WTC11 (cell line): ENCODE data around the gene GPR39. TPM values are rescaled to one million over a fixed set of nuclear protein-coding genes. Genes with fewer than 3 reads are reported as not detected.

Experiments used
- ATAC-seq: fragments of 200-7000 bp; cut with Tn5 transposase; 2 replicates; pipeline ENCODE4 v1.10.0; 2021; ENCODE audit warnings: mild to moderate bottlenecking, moderate library complexity
- CTCF ChIA-PET: fragments of 300-600 bp; sonication (Branson Sonifier 250); formaldehyde crosslinking; loops from one replicate; lab custom pipeline; 2021; ENCODE audit warnings: antibody characterized with exemption; lab: Charles Lee
- POLR2A ChIA-PET: fragments of 350-600 bp; sonication (Branson Sonifier 250); formaldehyde crosslinking; loops from one replicate; lab custom pipeline; 2021; ENCODE audit warnings: antibody characterized with exemption; lab: Charles Lee
- DNase-seq: peaks from one replicate; pipeline ENCODE4 v3.0.0; 2021; ENCODE audit warnings: low spot score
- H3K27ac Mint-ChIP-seq: 2 replicates; pipeline ENCODE4 v1.8.0; 2021; ENCODE audit warnings: mixed read lengths
- H3K27me3 Mint-ChIP-seq: 2 replicates; pipeline ENCODE4 v1.8.0; 2021; ENCODE audit warnings: low read depth, mild to moderate bottlenecking, moderate library complexity, mixed read lengths
- H3K36me3 Mint-ChIP-seq: 2 replicates; pipeline ENCODE4 v1.8.0; 2021; ENCODE audit warnings: mixed read lengths
- H3K4me1 Mint-ChIP-seq: 2 replicates; pipeline ENCODE4 v1.8.0; 2022; ENCODE audit warnings: mixed read lengths
- H3K4me3 Mint-ChIP-seq: 2 replicates; pipeline ENCODE4 v1.8.0; 2021; ENCODE audit warnings: mild to moderate bottlenecking, moderate library complexity, mixed read lengths
- H3K9me3 Mint-ChIP-seq: 2 replicates; pipeline ENCODE4 v1.8.0; 2021; ENCODE audit warnings: mixed read lengths
- ELF4 ChIP-seq: sonication (generic); formaldehyde crosslinking; IDR thresholded peaks from 2 replicates; pipeline ENCODE4 v1.8.1; 2022; ENCODE audit warnings: low read depth, mild to moderate bottlenecking, moderate library complexity, missing genetic modification reagents
- NFE2L1 ChIP-seq: sonication (generic); formaldehyde crosslinking; IDR thresholded peaks from 2 replicates; pipeline ENCODE4 v1.8.1; 2023; ENCODE audit warnings: missing genetic modification reagents
- RORB ChIP-seq: fragments of 250-450 bp; sonication (Bioruptor Pico); IDR thresholded peaks from 2 replicates; pipeline ENCODE4 v1.9.0; 2021; ENCODE audit warnings: mild to moderate bottlenecking
- SMAD3 ChIP-seq: sonication (generic); formaldehyde crosslinking; IDR thresholded peaks from 2 replicates; pipeline ENCODE4 v1.8.0; 2022; ENCODE audit warnings: missing genetic modification reagents, mild to moderate bottlenecking, borderline replicate concordance
- TCF7 ChIP-seq: sonication (generic); formaldehyde crosslinking; IDR thresholded peaks from 2 replicates; pipeline ENCODE4 v1.8.0; 2022; ENCODE audit warnings: mild to moderate bottlenecking, low read depth, missing genetic modification reagents, moderate library complexity
- TEAD1 ChIP-seq: sonication (generic); formaldehyde crosslinking; IDR thresholded peaks from 2 replicates; pipeline ENCODE4 v1.8.0; 2022; ENCODE audit warnings: mild to moderate bottlenecking, missing genetic modification reagents
- TEAD4 ChIP-seq: sonication (generic); formaldehyde crosslinking; IDR thresholded peaks from 2 replicates; pipeline ENCODE4 v1.8.0; 2022; ENCODE audit warnings: mild to moderate bottlenecking, missing genetic modification reagents
- ZBTB21 ChIP-seq: sonication (generic); formaldehyde crosslinking; IDR thresholded peaks from 2 replicates; pipeline ENCODE4 v1.8.1; 2023; ENCODE audit warnings: mild to moderate bottlenecking, missing genetic modification reagents, borderline replicate concordance
- ZNF219 ChIP-seq: sonication (generic); formaldehyde crosslinking; IDR thresholded peaks from 2 replicates; pipeline ENCODE4 v1.8.0; 2023; ENCODE audit warnings: missing genetic modification reagents, mild to moderate bottlenecking, borderline replicate concordance
- ZNF423 ChIP-seq: fragments of 250-450 bp; sonication (Bioruptor Pico); IDR thresholded peaks from 2 replicates; pipeline ENCODE4 v2.1.2; 2022; ENCODE audit warnings: mild to moderate bottlenecking, moderate library complexity
- total RNA-seq: library from RNA; stranded (reverse); gene quantifications from 3 replicates; pipeline ENCODE4 v1.2.3, GENCODE V29; 2021
- TF ChIP-seq, protein P1 (sequence below): sonication (generic); formaldehyde crosslinking; IDR thresholded peaks from 2 replicates; pipeline ENCODE4 v1.8.0; 2022; ENCODE audit warnings: mild to moderate bottlenecking, missing genetic modification reagents
- TF ChIP-seq, protein P2 (sequence below): fragments of 250-450 bp; sonication (Bioruptor Pico); IDR thresholded peaks from 2 replicates; pipeline ENCODE4 v1.9.0; 2021; ENCODE audit warnings: moderate library complexity, mild to moderate bottlenecking, inconsistent platforms, borderline replicate concordance
- TF ChIP-seq, protein P3 (sequence below): sonication (generic); formaldehyde crosslinking; IDR thresholded peaks from 2 replicates; pipeline ENCODE4 v1.8.0; 2022; ENCODE audit warnings: mild to moderate bottlenecking, missing genetic modification reagents
- TF ChIP-seq, protein P4 (sequence below): sonication (generic); formaldehyde crosslinking; IDR thresholded peaks from 2 replicates; pipeline ENCODE4 v1.8.0; 2022; ENCODE audit warnings: missing genetic modification reagents
- TF ChIP-seq, protein P5 (sequence below): fragments of 250-450 bp; sonication (Bioruptor Pico); conservative IDR thresholded peaks from 2 replicates; pipeline ENCODE4 v1.9.0; 2021; ENCODE audit warnings: mild to moderate bottlenecking
- TF ChIP-seq, protein P6 (sequence below): sonication (generic); formaldehyde crosslinking; IDR thresholded peaks from 2 replicates; pipeline ENCODE4 v1.8.0; 2023; ENCODE audit warnings: missing genetic modification reagents, mild to moderate bottlenecking, borderline replicate concordance
- TF ChIP-seq, protein P7 (sequence below): sonication (generic); formaldehyde crosslinking; IDR thresholded peaks from 2 replicates; pipeline ENCODE4 v1.8.1; 2022; ENCODE audit warnings: mild to moderate bottlenecking, moderate library complexity, missing genetic modification reagents

The GPR39 gene
- total RNA-seq, 1 experiment from 2014 or later = 0.74 TPM

DNA sequence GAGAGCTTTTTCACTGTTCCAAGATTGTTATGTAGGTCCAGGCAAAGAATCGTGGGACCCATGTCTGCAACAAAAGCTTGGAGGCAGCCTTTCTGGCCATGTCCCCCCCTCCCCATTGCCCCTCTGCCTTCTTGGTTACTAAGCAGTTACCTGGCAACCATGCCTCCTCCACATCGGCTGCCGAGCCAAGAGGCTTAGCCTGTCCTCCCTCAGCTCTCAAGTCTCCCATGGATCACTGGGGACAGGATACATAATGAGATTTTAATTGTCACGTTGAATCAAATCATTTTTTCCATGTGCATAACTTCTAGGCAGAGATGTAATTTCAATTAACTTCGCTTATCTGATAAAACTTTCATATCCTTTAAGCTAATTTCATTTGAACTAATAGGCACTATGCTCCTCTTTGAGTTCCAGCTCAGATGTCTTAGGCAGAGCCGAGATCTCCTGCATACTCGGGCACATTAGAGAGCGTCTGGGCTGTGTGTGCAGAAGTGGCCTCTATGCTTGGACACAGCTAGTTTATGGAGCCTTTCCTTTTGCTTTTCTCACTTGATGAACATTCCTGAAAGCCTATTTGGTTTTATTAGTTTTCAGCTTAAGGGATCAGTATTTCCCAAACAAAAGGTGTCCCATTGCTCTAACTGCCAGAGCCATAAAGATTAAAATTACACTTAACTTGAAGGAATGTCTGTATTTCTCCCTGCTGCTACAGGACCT, 172.7 kb downstream of the GPR39 start:
- ChIA-PET CTCF (interaction anchor here (1.1 to 1.8 kb wide), 3 partner anchors 62 to 140 kb away, joined by 4 to 7 read pairs (median 5); no protein-coding TSS in a partner anchor), POLR2A (no interaction called here)
- ATAC-seq (peak; percentile 46), DNase-seq (no peak)
- no peak overlapping the region for H3K27ac Mint-ChIP-seq
- no peak for TF ChIP-seq TEAD1
- TF ChIP-seq, protein P1, sequence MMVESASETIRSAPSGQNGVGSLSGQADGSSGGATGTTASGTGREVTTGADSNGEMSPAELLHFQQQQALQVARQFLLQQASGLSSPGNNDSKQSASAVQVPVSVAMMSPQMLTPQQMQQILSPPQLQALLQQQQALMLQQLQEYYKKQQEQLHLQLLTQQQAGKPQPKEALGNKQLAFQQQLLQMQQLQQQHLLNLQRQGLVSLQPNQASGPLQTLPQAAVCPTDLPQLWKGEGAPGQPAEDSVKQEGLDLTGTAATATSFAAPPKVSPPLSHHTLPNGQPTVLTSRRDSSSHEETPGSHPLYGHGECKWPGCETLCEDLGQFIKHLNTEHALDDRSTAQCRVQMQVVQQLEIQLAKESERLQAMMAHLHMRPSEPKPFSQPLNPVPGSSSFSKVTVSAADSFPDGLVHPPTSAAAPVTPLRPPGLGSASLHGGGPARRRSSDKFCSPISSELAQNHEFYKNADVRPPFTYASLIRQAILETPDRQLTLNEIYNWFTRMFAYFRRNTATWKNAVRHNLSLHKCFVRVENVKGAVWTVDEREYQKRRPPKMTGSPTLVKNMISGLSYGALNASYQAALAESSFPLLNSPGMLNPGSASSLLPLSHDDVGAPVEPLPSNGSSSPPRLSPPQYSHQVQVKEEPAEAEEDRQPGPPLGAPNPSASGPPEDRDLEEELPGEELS (CRISPR knock-in tag) = no peak
- TF ChIP-seq, protein P2, sequence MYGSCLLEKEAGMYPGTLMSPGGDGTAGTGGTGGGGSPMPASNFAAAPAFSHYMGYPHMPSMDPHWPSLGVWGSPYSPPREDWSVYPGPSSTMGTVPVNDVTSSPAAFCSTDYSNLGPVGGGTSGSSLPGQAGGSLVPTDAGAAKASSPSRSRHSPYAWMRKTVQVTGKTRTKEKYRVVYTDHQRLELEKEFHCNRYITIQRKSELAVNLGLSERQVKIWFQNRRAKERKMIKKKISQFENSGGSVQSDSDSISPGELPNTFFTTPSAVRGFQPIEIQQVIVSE (CRISPR knock-in tag) = no peak
- peaks cover 16% of the 10 kb centered on the region; the same call in 1 of the 2 replicates for H3K9me3 Mint-ChIP-seq
- H3K36me3 Mint-ChIP-seq = no peaks in the 10 kb centered on the region
- peaks cover 30% of the 10 kb centered on the region for H3K4me1 Mint-ChIP-seq
- no peak overlapping the region for H3K4me3 Mint-ChIP-seq
- H3K27me3 Mint-ChIP-seq = no peaks in the 10 kb centered on the region; the same call in 1 of the 2 replicates

DNA sequence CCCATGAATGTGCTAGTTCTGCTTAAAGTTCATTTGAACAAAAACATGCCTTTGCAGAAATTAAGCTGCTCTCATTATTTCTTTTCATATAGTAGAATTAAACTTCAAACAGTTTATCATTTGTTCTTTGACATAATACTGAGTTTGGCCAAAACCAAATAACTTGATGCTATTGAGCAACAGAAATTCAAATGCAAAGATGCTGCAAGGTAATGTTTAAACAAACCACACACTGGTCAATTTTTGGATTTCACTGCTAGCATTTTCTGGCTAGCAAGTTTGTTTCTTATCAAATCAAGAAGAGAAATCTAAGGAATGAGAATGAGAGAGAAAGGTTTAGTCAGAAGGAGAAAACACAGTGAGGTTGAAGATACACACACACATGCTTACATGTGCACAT, 173.4 kb downstream of the GPR39 start:
- Mint-ChIP-seq H3K4me1 (peaks cover 30% of the 10 kb centered on the region), H3K36me3 (no peaks in the 10 kb centered on the region), H3K27ac (no peak overlapping the region), H3K9me3 (peaks cover 16% of the 10 kb centered on the region; the same call in 1 of the 2 replicates), H3K4me3 (no peak overlapping the region), H3K27me3 (no peaks in the 10 kb centered on the region; the same call in 1 of the 2 replicates)
- ATAC-seq (no peak), DNase-seq (no peak)
- POLR2A ChIA-PET = no interaction called here
- CTCF ChIA-PET = interaction anchor here (1.3 kb wide), 1 partner anchor 79 kb away, joined by 5 read pairs; no protein-coding TSS in a partner anchor
- TF ChIP-seq, protein P3, sequence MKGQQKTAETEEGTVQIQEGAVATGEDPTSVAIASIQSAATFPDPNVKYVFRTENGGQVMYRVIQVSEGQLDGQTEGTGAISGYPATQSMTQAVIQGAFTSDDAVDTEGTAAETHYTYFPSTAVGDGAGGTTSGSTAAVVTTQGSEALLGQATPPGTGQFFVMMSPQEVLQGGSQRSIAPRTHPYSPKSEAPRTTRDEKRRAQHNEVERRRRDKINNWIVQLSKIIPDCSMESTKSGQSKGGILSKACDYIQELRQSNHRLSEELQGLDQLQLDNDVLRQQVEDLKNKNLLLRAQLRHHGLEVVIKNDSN (CRISPR knock-in tag) = no peak
- TF ChIP-seq TCF7 (CRISPR knock-in tag) (no peak), NFE2L1 (no peak), ZNF423 (CRISPR knock-in tag) (no peak), ZBTB21 (CRISPR knock-in tag) (no peak), TEAD4 (no peak), RORB (CRISPR knock-in tag) (no peak), ELF4 (CRISPR knock-in tag) (no peak), SMAD3 (CRISPR knock-in tag) (no peak), ZNF219 (no peak)
- TF ChIP-seq, protein P4, sequence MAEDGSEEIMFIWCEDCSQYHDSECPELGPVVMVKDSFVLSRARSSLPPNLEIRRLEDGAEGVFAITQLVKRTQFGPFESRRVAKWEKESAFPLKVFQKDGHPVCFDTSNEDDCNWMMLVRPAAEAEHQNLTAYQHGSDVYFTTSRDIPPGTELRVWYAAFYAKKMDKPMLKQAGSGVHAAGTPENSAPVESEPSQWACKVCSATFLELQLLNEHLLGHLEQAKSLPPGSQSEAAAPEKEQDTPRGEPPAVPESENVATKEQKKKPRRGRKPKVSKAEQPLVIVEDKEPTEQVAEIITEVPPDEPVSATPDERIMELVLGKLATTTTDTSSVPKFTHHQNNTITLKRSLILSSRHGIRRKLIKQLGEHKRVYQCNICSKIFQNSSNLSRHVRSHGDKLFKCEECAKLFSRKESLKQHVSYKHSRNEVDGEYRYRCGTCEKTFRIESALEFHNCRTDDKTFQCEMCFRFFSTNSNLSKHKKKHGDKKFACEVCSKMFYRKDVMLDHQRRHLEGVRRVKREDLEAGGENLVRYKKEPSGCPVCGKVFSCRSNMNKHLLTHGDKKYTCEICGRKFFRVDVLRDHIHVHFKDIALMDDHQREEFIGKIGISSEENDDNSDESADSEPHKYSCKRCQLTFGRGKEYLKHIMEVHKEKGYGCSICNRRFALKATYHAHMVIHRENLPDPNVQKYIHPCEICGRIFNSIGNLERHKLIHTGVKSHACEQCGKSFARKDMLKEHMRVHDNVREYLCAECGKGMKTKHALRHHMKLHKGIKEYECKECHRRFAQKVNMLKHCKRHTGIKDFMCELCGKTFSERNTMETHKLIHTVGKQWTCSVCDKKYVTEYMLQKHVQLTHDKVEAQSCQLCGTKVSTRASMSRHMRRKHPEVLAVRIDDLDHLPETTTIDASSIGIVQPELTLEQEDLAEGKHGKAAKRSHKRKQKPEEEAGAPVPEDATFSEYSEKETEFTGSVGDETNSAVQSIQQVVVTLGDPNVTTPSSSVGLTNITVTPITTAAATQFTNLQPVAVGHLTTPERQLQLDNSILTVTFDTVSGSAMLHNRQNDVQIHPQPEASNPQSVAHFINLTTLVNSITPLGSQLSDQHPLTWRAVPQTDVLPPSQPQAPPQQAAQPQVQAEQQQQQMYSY (CRISPR knock-in tag) = no peak
- TF ChIP-seq, protein P5, sequence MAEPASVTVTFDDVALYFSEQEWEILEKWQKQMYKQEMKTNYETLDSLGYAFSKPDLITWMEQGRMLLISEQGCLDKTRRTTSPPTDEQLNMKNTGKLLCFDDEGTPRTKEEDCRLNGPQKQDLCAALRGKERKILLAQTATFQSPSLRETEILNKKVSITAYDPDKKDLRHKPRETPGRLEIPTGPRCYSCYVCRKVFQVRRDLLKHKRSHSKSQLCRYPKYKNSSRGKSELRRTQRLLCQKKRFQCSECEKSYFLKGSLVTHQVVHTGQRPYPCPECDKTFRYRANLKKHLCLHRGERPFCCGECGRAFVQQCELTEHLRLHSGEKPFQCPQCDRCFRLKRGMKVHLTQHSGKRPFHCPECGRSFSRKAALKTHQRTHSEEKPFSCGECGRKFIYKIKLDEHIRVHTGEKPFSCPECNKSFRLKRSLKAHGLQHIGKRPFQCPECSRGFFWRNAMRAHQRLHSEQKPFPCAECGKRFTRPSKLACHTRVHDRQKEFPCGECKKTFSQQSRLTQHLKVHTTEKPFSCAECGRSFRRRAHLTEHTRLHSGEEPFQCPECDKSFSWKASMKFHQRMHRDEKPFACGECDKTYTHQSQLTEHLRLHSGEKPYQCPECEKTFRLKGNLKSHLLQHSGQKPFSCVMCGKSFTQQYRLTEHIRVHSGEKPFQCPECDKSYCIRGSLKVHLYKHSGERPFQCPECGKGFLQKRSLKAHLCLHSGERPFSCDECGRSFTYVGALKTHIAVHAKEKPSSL (CRISPR knock-in tag) = no peak
- TF ChIP-seq, protein P6, sequence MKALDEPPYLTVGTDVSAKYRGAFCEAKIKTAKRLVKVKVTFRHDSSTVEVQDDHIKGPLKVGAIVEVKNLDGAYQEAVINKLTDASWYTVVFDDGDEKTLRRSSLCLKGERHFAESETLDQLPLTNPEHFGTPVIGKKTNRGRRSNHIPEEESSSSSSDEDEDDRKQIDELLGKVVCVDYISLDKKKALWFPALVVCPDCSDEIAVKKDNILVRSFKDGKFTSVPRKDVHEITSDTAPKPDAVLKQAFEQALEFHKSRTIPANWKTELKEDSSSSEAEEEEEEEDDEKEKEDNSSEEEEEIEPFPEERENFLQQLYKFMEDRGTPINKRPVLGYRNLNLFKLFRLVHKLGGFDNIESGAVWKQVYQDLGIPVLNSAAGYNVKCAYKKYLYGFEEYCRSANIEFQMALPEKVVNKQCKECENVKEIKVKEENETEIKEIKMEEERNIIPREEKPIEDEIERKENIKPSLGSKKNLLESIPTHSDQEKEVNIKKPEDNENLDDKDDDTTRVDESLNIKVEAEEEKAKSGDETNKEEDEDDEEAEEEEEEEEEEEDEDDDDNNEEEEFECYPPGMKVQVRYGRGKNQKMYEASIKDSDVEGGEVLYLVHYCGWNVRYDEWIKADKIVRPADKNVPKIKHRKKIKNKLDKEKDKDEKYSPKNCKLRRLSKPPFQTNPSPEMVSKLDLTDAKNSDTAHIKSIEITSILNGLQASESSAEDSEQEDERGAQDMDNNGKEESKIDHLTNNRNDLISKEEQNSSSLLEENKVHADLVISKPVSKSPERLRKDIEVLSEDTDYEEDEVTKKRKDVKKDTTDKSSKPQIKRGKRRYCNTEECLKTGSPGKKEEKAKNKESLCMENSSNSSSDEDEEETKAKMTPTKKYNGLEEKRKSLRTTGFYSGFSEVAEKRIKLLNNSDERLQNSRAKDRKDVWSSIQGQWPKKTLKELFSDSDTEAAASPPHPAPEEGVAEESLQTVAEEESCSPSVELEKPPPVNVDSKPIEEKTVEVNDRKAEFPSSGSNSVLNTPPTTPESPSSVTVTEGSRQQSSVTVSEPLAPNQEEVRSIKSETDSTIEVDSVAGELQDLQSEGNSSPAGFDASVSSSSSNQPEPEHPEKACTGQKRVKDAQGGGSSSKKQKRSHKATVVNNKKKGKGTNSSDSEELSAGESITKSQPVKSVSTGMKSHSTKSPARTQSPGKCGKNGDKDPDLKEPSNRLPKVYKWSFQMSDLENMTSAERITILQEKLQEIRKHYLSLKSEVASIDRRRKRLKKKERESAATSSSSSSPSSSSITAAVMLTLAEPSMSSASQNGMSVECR = no peak
- TF ChIP-seq, protein P7, sequence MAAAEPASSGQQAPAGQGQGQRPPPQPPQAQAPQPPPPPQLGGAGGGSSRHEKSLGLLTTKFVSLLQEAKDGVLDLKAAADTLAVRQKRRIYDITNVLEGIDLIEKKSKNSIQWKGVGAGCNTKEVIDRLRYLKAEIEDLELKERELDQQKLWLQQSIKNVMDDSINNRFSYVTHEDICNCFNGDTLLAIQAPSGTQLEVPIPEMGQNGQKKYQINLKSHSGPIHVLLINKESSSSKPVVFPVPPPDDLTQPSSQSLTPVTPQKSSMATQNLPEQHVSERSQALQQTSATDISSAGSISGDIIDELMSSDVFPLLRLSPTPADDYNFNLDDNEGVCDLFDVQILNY (CRISPR knock-in tag) = no peak
